Progenitor cell of endocrine pancreas (in vitro differentiated cells): ENCODE data around the gene TIMM17A. TPM values are rescaled to one million over a fixed set of nuclear protein-coding genes. Genes with fewer than 3 reads are reported as not detected.
"Not testable (repeated sequence)": the region's sequence is repeated elsewhere in the genome, so short reads cannot be mapped to it uniquely, and the experiment has no call there.

Experiments
- DNase-seq: peaks from one replicate; pipeline ENCODE4 v3.0.0; 2021; ENCODE audit warnings: low spot score; ENCODE audit not compliant: unreplicated experiment
- H3K27ac Mint-ChIP-seq: 2 replicates; pipeline ENCODE4 v1.8.0; 2021; ENCODE audit warnings: mild to moderate bottlenecking, moderate library complexity, mixed read lengths
- H3K27me3 Mint-ChIP-seq: 2 replicates; pipeline ENCODE4 v1.8.0; 2021; ENCODE audit warnings: mixed read lengths
- H3K36me3 Mint-ChIP-seq: 2 replicates; pipeline ENCODE4 v1.8.0; 2022; ENCODE audit warnings: mixed read lengths; ENCODE audit not compliant: insufficient read depth
- H3K4me1 Mint-ChIP-seq: 2 replicates; pipeline ENCODE4 v1.8.0; 2021; ENCODE audit warnings: low read depth, mixed read lengths
- H3K4me3 Mint-ChIP-seq: 2 replicates; pipeline ENCODE4 v1.8.0; 2021; ENCODE audit warnings: low read depth, mild to moderate bottlenecking, moderate library complexity, mixed read lengths
- H3K9me3 Mint-ChIP-seq: 2 replicates; pipeline ENCODE4 v1.8.0; 2021; ENCODE audit warnings: low read depth, mixed read lengths
- total RNA-seq: library from RNA; stranded (reverse); gene quantifications from 2 replicates; pipeline ENCODE4 v1.2.1, GENCODE V29; 2021
- TF ChIP-seq, protein P1 (sequence below): fragments of 200-600 bp; sonication (generic); IDR thresholded peaks from one replicate; pipeline ENCODE4 v1.5.0; 2021; ENCODE audit warnings: antibody characterized with exemption, mild to moderate bottlenecking; ENCODE audit not compliant: unreplicated experiment

TIMM17A gene
- total RNA-seq, 1 donor from 2014 or later = 43.5 TPM

- TF ChIP-seq, protein P1, sequence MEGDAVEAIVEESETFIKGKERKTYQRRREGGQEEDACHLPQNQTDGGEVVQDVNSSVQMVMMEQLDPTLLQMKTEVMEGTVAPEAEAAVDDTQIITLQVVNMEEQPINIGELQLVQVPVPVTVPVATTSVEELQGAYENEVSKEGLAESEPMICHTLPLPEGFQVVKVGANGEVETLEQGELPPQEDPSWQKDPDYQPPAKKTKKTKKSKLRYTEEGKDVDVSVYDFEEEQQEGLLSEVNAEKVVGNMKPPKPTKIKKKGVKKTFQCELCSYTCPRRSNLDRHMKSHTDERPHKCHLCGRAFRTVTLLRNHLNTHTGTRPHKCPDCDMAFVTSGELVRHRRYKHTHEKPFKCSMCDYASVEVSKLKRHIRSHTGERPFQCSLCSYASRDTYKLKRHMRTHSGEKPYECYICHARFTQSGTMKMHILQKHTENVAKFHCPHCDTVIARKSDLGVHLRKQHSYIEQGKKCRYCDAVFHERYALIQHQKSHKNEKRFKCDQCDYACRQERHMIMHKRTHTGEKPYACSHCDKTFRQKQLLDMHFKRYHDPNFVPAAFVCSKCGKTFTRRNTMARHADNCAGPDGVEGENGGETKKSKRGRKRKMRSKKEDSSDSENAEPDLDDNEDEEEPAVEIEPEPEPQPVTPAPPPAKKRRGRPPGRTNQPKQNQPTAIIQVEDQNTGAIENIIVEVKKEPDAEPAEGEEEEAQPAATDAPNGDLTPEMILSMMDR = no peak
- DNase-seq = no peak
- peaks cover 44% of the 10 kb centered on the region for H3K4me1 Mint-ChIP-seq
- H3K9me3 Mint-ChIP-seq = no peaks in the 10 kb centered on the region
- H3K4me3 Mint-ChIP-seq = no peak overlapping the region
- H3K27ac Mint-ChIP-seq = peak overlapping the region; percentile 89
- H3K27me3 Mint-ChIP-seq = no peaks in the 10 kb centered on the region
- peaks cover 27% of the 10 kb centered on the region for H3K36me3 Mint-ChIP-seq
Observed at GRCh38 chr1:202016022-202016810, 60.9 kb downstream of the TIMM17A start.

DNA sequence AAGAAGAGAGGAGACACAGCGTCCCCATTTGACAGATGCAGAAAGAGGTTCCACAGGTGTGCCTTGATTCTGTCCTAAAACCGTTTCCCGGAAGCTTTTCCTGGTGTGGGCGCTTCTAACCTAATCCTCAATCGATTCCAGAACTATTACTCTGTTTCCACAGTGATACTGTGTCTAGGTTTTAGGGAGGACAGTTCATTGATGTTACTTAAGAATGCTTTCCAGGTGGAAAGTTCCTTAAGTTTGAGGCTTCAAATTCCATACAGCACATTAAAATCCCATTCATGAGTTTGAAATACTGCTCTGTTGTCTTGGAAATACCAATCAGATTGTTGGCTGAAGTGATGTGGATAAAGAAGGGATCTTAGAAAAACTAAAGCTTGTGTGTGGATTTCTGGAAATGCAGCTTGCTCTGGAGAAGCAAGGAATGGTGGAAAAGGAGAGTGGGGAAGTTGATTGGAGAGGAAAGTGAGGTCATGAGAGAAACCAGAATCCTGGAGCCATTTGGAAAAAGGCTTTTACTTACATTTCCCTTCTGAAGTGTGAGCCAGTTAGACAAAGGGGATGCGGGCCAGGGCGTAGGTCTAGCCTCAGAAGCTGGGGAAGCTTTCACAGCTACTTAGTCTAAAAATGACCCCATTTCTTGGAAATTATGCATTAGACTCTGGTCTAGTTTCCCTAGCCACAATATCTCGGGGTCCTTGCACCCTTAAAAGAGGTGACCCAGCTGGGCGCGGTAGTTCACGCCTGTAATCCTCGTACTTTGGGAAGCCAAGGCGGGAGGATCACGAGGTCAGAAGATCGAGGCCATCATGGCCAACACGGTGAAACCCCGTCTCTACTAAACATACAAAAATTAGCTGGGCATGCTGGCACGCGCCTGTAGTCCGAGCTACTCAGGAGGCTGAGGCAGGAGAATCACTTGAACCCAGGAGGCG lies 61.8 kb downstream of the TIMM17A start:
- H3K4me1 Mint-ChIP-seq = peaks cover 42% of the 10 kb centered on the region
- peak overlapping the region; percentile 58 for H3K4me3 Mint-ChIP-seq
- no peaks in the 10 kb centered on the region for H3K9me3 Mint-ChIP-seq
- TF ChIP-seq, protein P1 = no peak
- H3K27ac Mint-ChIP-seq = peak overlapping the region; percentile 94
- no peaks in the 10 kb centered on the region for H3K27me3 Mint-ChIP-seq
- no peak for DNase-seq
- peaks cover 27% of the 10 kb centered on the region for H3K36me3 Mint-ChIP-seq

GRCh38 chr1:202017749-202018467 lies 62.6 kb downstream of the TIMM17A start:
- Mint-ChIP-seq H3K4me1 (peaks cover 41% of the 10 kb centered on the region), H3K27me3 (no peaks in the 10 kb centered on the region), H3K4me3 (peak overlapping the region; percentile 58), H3K9me3 (no peaks in the 10 kb centered on the region), H3K36me3 (peaks cover 27% of the 10 kb centered on the region), H3K27ac (peak overlapping the region; percentile 94)
- DNase-seq = no peak
- TF ChIP-seq, protein P1 = no peak

DNA sequence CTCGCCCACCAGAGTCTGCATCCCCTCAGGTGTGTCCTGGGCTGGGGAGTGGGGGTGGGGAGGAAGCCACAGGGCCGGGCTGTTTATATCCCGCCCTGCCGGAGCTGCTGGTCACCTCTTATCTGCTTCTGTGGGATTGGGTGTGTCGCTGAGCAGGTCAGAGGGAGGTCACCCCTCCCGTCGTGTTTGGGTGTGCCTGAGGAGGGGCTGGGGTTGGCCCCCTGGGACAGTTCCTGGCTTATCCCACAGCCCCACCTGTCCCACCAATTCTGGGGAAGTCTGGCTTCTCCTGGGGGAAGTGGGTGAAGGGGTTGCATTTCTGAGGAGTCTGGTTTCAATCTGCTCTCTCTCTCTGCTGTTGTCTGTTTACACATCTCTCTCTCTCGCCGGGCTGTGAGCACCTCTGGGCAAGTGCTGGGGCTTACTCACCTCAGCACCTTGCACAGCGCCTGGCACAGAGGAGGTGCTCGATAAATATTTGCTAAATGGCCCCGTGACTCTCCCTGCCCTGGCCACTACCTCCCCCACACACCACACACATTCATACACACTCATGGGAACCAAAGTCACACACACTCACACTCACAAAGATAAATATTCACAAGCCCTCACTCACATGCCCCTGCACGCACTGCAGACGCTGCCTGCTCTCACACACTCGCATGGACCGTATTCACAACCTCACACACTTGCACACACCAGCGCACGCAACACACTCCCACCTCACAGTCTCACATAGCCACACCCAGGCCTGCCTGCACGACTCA lies 63.3 kb downstream of the TIMM17A start:
- Mint-ChIP-seq H3K27ac (peak overlapping the region; percentile 94), H3K4me1 (peaks cover 44% of the 10 kb centered on the region), H3K4me3 (peak overlapping the region; percentile 58), H3K9me3 (no peaks in the 10 kb centered on the region), H3K36me3 (peaks cover 24% of the 10 kb centered on the region), H3K27me3 (no peaks in the 10 kb centered on the region)
- DNase-seq = peak; percentile 37
- TF ChIP-seq, protein P1 = no peak

DNA sequence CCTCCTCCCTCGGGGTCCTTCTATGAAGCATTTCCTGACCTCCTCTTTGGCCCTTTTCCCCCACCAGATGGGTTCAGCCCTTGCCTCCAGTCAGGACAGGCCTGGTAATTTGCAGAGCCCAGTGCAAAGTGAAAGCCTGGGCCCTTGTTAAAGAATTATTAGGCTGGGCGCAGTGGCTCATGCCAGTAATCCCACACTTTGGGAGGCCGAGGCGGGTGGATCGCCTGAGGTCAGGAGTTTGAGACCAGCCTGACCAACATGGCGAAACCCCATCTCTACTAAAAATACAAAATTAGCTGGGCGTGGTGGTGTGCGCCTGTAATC lies 63.9 kb downstream of the TIMM17A start:
- Mint-ChIP-seq H3K27ac (peak overlapping the region; percentile 94), H3K36me3 (peaks cover 20% of the 10 kb centered on the region), H3K4me1 (peaks cover 44% of the 10 kb centered on the region), H3K4me3 (peak overlapping the region; percentile 58)
- not testable (repeated sequence) for H3K27me3 Mint-ChIP-seq, DNase-seq, H3K9me3 Mint-ChIP-seq
